ENCODE measurements around the gene CTAGE9. TPM values are rescaled to one million over a fixed set of nuclear protein-coding genes. Genes with fewer than 3 reads are reported as not detected.

Gene CTAGE9
- total and polyA plus RNA-seq, 10 donors = not detected

- H3K4me3 ChIP-seq = no peak overlapping the region
- TF ChIP-seq POLR2A (IDR thresholded peaks at IDR 0.05) = no peak
- TF ChIP-seq POLR2AphosphoS5 (IDR thresholded peaks at IDR 0.05) = no peak
- H3K27ac ChIP-seq = no peak overlapping the region
- H3K27me3 ChIP-seq (replicated peaks in 1 of 7) = no peaks in the 10 kb centered on the region
- no peak for DNase-seq
- no peaks in the 10 kb centered on the region for H3K36me3 ChIP-seq
- 68 to 75% (median 71%) methylated on average over 3 of the region's 3 CpGs for WGBS, 5 donors
- H3K4me1 ChIP-seq = no peaks in the 10 kb centered on the region
- H3K9me3 ChIP-seq = peaks cover 0 to 4% (median 0%) of the 10 kb centered on the region in 8 donors
- intact Hi-C loops (cut with DNase I; ENCODE audit: low total_unique reads) = no loop called here
These were observed 17.6 kb upstream of the CTAGE9 start for GRCh38 chr6:131728296-131728939.

GRCh38 chr6:131727868-131728267, 17.1 kb upstream of the CTAGE9 start:
- Histone ChIP-seq H3K27ac (no peak overlapping the region), H3K36me3 (no peaks in the 10 kb centered on the region), H3K9me3 (peaks cover 0 to 4% (median 0%) of the 10 kb centered on the region in 8 donors), H3K4me1 (no peaks in the 10 kb centered on the region), H3K27me3 (replicated peaks in 1 of 7) (no peaks in the 10 kb centered on the region), H3K4me3 (no peak overlapping the region)
- intact Hi-C loops (cut with DNase I; ENCODE audit: low total_unique reads) = no loop called here
- TF ChIP-seq POLR2A (IDR thresholded peaks at IDR 0.05) (no peak), POLR2AphosphoS5 (IDR thresholded peaks at IDR 0.05) (no peak), CTCF (IDR thresholded peaks at IDR 0.05 in 8 of 11, conservative IDR thresholded peaks at IDR 0.05 in 3 of 11) (no peak)
- DNase-seq = no peak
- 81 to 91% (median 88%) methylated on average over 4 of the region's 4 CpGs for WGBS, 5 donors

GRCh38 chr6:131727467-131727866, 16.6 kb upstream of the CTAGE9 start:
- no peak for DNase-seq
- no peak overlapping the region for H3K27ac ChIP-seq
- peaks cover 0 to 4% (median 0%) of the 10 kb centered on the region in 8 donors for H3K9me3 ChIP-seq
- H3K4me1 ChIP-seq = no peaks in the 10 kb centered on the region
- H3K27me3 ChIP-seq (replicated peaks in 1 of 7) = no peaks in the 10 kb centered on the region
- intact Hi-C loops (cut with DNase I; ENCODE audit: low total_unique reads) = no loop called here
- TF ChIP-seq CTCF (IDR thresholded peaks at IDR 0.05 in 8 of 11, conservative IDR thresholded peaks at IDR 0.05 in 3 of 11) (no peak), POLR2A (IDR thresholded peaks at IDR 0.05) (no peak), POLR2AphosphoS5 (IDR thresholded peaks at IDR 0.05) (no peak)
- H3K36me3 ChIP-seq = no peaks in the 10 kb centered on the region
- WGBS, 5 donors = 83 to 100% (median 94%) methylated on average over 5 of the region's 5 CpGs
- no peak overlapping the region for H3K4me3 ChIP-seq

- WGBS, 5 donors = 77 to 86% (median 80%) methylated on average over 2 of the region's 2 CpGs
- no peaks in the 10 kb centered on the region for H3K27me3 ChIP-seq (replicated peaks in 1 of 7)
- intact Hi-C loops (cut with DNase I; ENCODE audit: low total_unique reads) = no loop called here
These were observed 13.3 kb upstream of the CTAGE9 start for GRCh38 chr6:131724114-131724513.

More at GRCh38 chr6:131724114-131724513, 13.3 kb upstream of the CTAGE9 start:
- TF ChIP-seq POLR2A (IDR thresholded peaks at IDR 0.05) (no peak), CTCF (IDR thresholded peaks at IDR 0.05 in 8 of 11, conservative IDR thresholded peaks at IDR 0.05 in 3 of 11) (no peak), POLR2AphosphoS5 (IDR thresholded peaks at IDR 0.05) (no peak)
- Histone ChIP-seq H3K9me3 (peaks cover 0 to 4% (median 0%) of the 10 kb centered on the region in 8 donors), H3K4me1 (no peaks in the 10 kb centered on the region), H3K4me3 (no peak overlapping the region), H3K36me3 (no peaks in the 10 kb centered on the region), H3K27ac (no peak overlapping the region)
- DNase-seq = no peak
